NCI-H1694 (cell line): ENCODE measurements around the gene GRIK3.
A peak's percentile ranks its signal among the peaks of the same experiment; 100 is the strongest.

ENCODE experiments used
- DNase-seq: peaks from one replicate; lab custom pipeline; 2025; lab: John Stamatoyannopoulos, UW

The GRIK3 gene

DNA sequence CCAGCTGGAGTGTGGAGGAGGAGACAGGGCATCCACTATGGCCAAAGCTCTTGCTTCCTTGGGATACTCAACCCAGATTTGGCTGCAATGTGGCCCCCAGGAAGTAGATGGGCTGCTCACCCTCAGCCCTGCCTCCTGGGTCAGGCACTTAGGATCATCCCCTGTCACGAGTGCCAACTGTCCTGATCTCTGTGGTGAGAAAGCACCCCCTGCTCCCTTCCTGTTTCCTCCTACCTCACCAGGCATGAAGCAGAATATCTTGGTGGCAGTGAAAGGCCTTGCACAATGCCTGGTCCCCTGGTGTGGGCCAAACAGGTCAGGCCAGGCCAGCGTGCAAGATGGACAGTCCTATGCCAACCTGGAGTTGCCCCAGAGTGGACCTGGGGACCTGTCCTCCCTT is 211.7 kb downstream of the GRIK3 start:
- no peak for DNase-seq

DNA sequence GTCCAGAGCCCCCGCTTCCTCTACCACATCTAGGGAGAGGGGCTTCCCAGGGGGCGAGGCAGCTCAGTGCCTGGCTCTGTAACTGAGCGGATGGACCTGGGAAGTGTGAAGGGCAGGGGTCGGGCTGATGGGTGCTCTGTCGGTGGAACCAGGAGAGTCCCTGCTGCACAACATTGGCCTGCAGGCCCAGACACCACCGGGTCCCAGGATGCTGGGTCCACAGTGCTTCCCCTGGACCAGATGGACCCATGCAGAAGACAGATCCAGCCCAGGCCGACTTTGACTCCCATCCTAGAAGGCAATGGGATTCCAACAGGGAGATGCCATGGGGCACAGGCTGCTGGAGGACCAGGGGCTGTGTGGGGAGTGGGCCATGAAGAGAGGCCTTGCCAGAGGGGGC is 212.9 kb downstream of the GRIK3 start:
- DNase-seq, result no peak

DNA sequence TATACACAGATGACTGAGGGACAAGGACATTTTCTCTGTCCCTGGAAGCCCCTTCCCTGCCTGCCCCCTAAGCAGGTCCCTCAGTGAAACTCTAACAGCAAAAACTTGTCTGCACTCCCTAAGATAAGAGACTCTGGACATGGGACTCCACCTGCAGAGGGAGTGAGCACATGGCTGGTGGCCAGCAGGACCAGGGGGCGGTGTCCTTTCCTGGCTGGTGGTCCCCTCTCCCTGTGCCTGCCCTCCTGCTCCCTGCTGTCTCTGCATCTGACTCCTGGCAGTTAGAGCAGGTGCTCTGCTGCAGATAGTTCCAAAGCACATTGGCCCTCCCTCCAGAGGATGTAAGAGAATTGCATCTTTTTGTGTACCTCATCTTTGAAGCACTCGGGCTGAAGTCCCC is 215.5 kb downstream of the GRIK3 start:
- no peak for DNase-seq

DNA sequence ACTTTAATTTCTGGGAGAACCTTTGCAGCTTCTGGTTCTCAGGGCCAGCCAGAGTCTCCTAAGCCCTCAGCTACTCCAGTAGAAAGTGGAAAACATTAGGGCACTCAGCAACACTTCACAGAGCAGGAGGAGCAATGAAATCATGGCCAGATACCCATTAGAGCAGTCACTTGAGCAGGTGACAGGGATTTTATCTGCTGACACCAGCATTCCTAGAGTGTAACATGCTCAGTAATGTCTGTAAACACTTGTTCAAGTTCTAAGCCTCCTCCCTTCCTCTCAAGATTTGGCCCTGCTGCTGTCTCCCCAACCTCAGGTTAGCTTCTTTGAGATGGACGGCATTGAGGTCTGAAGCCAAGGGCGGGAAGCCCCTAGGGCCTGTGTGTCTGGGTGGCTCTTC is 218.0 kb downstream of the GRIK3 start:
- DNase-seq, result no peak

DNA sequence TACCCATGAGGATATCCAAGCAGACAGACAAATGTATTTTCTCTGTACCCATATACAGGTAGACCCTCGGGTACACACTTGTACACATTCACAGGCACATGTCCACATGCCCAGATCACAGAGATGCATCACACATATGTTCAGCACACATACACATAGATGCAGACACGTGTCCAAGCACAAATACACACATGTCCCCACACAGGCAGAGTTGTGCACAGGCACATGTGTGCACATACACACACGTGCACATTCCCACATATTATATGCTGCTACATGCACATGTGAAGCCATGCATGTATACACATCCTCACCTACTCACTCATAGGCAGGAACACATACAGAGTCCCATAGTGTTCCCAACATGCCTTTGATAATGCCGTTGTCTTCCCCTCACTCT is 219.5 kb downstream of the GRIK3 start:
- no peak for DNase-seq

DNA sequence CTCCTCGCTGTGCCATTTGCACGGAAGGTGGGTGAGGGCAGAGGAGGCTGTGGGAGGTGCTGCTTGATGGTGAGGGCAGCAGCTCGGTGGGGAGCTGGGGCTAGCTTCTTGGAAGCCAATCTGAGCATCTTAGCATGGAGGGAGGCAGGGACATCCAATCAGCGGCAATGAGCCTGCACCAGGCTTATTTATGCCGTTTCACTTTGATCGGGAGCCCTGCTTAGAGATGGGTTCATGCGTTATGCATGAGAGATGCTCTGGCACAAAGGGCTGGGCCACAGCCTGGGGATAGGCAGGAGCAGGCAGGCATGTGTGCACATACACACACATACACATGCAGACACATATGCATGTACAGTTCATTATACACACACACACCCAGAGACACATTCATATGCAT is 220.2 kb downstream of the GRIK3 start:
- no peak for DNase-seq

DNA sequence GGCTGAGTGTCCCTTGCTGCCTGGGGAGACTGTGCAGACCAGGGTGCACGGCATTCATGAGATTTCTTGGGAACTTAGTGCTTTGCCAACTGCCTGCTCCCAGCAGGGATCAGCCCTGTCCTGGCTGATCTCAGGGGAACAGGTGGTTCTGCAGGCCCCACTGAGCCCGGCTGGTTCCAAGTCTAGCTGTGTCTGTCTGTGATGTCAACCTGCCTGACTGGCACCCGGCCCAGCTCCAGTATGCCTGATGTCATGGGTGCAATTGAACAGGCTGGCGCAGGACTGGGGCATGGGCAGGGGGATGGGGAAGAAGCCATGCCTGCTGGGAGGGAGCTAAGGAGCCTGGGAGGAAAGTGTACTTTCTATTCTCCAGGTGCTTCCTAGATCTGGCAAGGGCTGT is 227.1 kb downstream of the GRIK3 start:
- peak; percentile 92 for DNase-seq

DNA sequence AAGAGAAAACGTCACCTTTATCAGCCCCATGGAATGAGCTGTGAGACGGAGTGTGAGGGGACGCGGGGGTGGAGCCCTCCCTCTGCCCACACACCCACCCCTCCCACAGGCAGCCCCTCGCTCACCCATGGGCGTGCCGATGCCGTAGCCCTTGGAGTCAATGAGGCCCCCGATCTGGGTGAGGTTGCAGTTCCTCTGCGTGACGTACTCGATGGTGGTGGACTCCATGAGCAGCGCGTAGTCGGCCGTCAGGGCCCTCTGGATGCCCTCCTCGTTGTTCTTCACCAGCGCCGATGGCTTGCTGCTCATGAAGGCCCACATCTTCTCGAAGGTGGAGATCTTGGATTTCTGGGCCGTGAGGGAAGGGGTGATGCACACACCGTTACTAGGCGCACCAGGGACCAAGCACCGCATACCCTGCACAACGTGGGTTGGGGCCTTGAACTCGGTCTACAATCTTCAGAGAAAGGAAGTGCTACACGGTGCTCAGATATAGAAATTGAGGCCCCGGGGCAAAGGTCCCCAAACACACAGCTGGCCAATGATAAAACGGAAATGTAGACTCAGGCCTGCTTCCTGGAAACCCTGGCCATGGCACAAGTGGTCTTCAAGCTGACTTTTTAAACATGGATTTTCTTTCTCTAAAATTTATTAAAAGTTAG is 228.2 kb downstream of the GRIK3 start:
- no peak for DNase-seq

DNA sequence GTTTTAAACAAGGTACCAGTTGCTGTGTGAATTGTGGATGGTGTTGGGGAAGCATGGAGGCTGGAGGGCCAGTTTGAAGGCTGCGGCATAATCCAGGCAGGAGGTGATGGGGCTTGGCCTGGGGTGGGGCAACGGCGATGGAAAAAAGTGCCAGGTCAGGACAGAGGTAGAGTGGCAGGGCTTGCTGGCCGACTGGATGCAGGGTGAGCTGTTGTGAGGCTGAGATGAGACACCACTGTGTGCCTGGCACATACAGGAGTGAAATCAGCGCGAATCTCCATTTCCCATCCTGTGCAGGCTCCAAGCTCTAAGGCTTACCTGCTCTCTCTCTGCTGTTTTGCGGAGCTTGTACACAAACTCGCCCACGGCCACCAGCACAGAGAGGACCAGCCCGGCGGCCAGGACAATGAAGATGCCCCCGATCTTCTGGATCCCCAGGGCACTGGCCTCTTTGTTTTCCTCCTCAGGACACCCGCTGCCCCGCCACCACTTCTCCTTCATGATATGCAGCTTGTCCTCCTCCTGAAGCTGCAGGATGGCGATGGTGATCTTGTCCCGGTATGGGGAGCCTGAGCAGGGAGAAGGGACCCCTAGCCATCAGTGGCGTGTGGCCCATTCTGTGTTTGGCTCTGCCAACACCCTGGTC is 229.5 kb downstream of the GRIK3 start:
- no peak for DNase-seq

DNA sequence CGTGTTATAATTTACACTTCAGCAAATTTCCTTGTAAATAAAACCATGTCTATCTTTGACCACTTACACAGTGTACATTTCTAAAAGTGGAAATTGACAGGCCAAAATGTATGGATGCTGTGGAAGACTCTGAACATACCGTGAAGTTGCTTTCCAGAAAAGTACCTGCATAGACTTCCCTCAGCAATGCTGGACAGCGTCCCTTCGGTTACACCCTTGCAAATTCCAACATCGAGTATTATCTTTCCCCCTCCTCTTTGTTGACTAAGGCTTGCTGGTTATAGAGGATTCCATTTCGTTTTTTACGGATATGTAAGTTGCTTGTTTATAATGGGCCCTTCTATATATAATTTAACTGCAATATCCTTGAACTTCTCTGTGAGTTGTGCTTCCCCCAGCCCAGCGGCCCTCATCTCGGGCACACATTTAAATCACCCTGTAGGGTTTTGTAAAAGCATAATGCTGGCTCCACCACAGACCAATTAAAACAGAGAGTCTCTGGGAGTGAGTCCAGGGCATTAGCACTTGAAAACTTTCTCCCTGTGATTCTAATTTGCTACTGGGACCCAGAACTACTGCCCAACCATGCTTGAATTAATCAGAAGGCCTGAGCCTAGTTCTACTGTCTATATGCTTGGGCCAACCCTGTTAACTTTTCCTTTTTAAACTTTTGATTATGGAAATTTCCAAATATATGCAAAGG is 230.3 kb downstream of the GRIK3 start:
- no peak for DNase-seq

DNA sequence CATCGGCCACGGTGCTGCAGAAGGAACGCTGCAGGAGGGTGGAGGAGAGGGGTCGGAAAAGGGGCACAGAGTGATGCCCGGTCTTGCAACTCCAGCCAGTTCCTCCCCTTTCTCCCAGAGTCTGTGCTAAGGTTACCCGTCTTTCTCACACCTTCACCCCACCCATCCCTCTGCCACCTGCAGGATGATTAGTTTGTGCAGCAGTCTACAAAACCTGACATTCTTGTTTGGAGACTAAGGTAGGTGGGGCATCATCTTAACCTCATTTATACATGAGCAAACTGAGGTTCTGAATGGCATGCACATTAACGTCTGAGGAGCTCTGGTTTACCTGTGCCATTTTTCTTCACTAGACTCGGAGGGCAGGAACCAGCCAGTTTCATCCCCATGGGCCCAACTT is 232.3 kb downstream of the GRIK3 start:
- DNase-seq, result no peak

DNA sequence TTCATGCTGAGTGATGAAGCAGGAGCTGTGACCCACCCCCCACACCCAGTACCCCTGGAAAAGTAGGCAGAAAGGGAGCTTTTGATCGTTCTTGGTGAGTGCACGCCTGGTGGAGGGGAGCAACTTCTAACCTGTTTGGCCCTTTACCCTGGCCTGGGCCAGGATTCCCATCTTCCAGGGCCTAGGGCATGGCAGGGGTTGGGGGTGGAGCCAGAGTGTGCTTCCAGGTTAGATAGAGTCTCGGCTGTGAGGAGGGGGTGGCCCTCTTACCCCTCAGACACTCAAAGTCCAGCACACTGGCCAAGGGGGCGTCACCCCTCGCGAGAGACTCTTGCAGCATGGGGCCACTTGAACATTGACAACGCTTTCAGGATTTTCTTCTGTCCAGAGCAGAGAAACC is 236.6 kb downstream of the GRIK3 start:
- no peak for DNase-seq

DNA sequence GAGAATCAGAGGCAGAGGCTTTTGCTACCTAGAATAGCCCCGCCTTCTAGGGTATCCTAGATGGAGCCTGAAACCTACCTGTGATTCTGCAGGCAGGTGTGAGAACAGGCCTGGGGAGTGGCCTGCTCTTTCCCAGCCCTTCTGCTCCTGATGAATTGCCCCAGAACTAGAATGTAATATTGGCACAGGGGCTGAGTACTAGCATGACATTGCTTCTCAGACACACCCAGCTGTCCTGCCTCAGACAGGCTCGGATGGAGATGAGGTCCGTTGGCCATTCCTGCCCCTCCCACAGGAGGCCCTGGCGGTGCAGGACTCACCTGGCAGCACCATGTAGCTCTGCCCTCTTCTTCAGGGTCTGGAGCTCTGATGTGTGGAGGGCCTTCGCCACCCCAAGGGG is 237.6 kb downstream of the GRIK3 start:
- DNase-seq, result no peak

DNA sequence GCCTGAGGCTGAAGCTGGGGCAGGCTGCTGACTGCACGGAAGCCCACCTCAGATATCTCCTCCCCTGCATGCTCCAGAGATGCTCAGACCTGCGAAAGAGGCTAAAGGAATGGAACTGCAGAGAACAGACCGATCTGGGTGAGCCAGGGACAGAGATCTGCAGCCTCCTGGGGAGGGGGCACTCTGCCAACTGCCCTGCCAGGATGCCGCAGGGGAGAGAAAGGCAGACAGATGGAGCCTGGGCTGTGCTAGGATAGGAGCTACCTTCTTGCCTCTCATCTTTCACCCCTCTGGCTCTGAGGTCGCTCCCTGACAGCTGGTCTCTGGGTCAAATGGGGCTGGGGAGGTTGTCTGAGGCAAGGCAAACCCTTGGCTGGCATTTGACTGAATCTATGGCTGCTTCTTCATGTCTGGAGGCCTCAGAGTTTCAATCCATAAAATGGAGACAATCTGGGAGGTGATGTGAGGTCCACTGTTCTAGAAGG is 238.2 kb downstream of the GRIK3 start:
- peak; percentile 91 for DNase-seq

DNA sequence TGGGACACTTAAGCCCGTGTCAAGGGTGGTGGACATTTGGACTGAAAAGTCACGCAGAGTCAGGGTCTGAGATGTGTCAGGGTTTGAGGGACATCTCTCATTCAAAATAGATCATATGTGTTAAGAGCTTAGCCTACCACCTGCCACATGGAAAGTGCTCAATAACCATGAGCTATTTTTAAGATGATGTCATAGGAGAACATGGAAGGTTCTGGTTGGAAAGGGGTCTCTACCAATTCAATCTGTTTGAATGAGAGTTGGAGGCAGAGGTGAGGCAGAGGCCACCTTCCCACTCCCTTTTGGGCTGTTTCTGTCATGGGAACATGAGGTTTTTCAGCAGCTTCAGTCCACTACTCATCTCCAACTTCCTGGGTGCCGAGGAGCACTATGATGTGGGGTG is 239.9 kb downstream of the GRIK3 start:
- DNase-seq, result no peak

DNA sequence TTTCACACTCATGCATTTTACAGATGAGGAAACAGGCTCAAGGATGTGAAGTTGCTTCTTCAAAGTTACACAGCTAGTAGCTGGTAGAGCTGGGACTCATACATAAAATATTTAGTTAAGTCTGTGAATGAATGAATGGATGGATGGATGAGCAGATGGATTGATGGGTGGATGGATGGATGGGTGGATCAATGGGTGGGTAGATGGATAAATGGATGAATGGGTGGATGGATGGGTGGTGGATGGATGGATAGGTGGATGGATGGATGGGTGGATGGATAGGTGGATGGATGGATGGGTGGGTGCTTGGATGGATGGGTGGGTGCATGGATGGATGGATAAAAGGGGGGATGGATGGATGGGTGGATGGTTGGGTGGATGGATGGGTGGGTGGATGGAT is 240.9 kb downstream of the GRIK3 start:
- DNase-seq, result no peak

DNA sequence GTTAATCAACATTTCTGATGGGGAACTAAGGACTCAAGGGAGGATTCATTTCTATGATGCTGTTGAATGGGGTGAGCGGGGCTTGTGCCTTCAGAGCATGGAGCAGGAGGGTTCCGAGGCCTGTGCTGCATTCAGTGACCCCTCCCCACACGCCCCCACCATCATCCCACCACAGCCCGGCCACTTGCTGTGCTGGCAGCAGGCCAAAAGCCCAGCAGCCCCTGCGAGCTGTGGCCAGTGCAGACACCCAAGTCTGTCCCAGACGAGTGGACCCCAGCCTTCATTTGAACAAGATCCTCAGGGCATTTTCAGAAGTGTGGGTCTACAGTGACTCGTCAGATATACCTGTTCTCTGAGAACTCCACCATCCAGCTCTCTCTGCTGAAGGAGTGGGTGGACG is 242.0 kb downstream of the GRIK3 start:
- no peak for DNase-seq

DNA sequence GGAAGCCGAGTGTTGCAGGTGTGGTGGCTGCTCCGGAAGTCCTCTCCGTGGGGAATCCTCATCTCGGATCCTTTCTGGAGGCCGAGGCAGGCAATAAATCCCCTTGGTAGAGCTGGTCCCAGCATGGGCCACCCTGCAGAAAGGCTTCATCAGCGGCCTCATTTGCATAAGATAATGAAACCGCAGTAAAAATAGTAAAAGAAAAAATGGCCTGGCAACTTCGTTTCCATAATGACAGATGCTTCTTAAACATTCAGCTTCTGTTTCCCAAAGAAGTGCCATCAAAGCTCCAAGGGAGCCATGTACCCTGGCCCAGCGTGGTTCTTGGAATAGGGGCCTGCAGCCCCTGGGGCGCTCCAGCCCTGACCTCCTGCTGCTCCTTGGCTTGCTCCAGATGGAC is 244.1 kb downstream of the GRIK3 start:
- no peak for DNase-seq

DNA sequence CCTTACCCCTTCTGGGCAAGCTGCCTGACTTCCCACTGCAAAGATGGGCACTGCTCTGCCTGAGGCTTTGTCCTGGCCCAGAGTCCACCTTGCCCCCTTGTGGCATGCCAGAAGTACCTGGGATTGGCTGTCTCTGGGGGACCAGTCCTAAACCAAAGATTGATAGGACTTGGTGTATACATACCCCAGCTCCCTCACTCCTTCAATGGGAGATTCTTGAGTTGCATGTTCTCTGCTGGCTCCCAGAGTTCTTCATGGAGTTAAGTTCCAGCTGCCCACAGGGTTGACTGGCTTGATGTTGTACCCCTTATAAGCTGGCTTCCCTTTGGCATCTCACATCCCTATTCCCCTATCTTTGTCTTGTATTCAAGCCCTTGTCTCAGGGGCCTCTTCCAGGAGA is 244.8 kb downstream of the GRIK3 start:
- DNase-seq, result no peak

DNA sequence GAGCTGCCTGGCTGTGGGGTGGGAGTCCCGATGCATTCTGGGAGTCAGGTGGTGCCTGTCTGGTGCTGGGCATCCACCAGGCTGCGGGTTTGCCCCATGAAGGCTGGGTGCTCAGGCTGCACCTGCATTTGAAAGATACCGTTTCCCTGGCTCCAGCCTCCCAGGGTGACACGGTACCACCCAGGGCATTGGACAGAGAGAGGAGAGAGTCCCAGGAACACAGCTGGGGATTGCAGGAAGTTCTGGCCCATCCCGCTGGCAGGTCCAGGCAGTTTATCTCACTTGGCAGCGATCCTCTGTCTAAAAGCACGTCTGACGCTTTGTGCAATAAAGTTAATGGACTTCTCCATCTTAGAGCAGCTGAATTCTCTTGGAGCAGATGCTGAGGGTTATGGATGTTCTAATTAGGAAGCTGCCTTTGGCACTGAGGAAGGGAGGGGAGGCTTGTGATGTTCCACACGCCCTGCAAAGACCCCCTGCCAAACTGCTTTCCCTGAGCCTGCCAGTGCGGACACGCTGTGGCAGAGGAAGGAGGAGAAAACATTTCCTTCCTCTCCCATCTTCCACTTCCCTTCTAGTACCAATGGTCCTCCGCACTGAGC is 246.9 kb downstream of the GRIK3 start:
- DNase-seq, result peak; percentile 72

DNA sequence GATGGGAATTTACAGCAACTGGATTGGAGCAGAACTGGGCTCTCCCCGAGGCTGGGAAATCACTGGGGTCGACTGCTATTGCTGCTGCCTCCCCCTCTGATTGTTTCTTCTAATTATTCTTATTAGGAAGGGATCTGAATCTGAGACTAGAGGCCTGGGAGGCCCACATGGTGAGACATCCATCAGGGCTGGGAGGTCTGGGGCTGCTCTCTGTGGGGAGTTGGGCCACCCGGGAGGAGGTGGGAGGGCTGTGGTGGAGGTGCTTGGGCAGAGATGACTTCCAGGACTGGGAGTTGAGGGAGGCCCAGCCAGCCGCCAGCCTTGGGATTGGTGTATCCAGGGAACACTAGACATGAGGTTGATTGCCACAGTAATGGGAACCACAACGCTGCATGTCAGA is 247.9 kb downstream of the GRIK3 start:
- no peak for DNase-seq

DNA sequence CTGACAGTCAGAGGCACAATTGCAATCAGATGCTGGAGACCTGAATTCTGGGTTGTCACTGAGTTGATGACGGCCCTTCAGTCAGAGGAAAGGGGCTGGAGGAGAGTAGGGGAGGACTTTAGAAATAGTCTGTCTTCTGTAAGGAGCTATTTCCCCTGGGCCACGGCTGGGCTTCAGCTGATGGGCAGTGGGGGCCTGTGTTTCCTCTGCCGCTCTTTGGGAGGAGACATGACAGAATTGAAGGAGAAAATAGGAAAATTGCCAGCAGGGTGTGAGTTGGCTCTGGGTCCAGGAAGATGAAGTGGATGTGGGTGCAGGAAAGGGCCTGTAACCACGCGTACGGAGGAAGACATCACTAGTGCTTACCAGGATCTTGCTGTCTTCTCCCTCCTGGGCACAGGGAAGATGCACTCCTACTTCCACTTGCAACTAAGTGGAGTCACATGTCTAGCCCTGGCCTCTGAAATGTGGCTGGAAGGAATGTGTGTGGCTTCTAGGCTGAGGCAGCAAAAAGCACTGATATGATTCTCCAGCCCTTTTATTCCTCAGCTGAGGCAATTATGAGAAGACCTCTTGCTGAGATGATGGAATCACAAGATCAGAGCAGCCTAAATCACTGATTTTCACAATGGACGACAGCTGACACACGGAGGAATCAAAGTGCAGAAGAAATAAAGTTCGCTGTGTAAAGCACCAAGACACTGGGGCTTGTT is 250.0 kb downstream of the GRIK3 start:
- no peak for DNase-seq
